Heart right ventricle (tissue), 16 donors: ENCODE results near the gene ZNF385A. TPM values are rescaled to one million over a fixed set of nuclear protein-coding genes. Genes with fewer than 3 reads are reported as not detected.

ENCODE experiments used
- ATAC-seq, 8 donors: fragments of 200-7000 bp; cut with Tn5 transposase; one replicate each; pipeline ENCODE4 v1.9.1; 2020; ENCODE audit warnings: mild to moderate bottlenecking in 8 of 8, moderate library complexity in 8 of 8, moderate number of reproducible peaks in 1 of 8
- DNase-seq, 2 donors: peaks; one replicate each; pipeline ENCODE4 v3.0.0-alpha.2; 2020
- H3K27ac ChIP-seq, 10 donors: fragments of 200-600 bp; sonication (generic) in 2 of 10; one replicate each; pipeline versions ENCODE4 v1.5.0 to v1.8.0; 2020 to 2022; ENCODE audit warnings: mild to moderate bottlenecking in 3 of 10
- H3K27me3 ChIP-seq, 7 donors: fragments of 200-600 bp; one replicate each; pipeline ENCODE4 v1.8.0; 2021 to 2022; ENCODE audit warnings: mild to moderate bottlenecking in 2 of 7
- H3K36me3 ChIP-seq, 9 donors: fragments of 200-600 bp; sonication (generic) in 1 of 9; one replicate each; pipeline versions ENCODE4 v1.5.0 to v1.8.0; 2020 to 2022; ENCODE audit warnings: mild to moderate bottlenecking in 2 of 9
- H3K4me1 ChIP-seq, 9 donors: fragments of 200-600 bp; sonication (generic) in 1 of 9; one replicate each; pipeline versions ENCODE4 v1.5.0 to v1.8.0; 2020 to 2022; ENCODE audit warnings: mild to moderate bottlenecking in 4 of 9
- H3K4me3 ChIP-seq, 10 donors: fragments of 200-600 bp; sonication (generic) in 2 of 10; one replicate each; pipeline versions ENCODE4 v1.5.0 to v1.8.0; 2020 to 2022; ENCODE audit warnings: mild to moderate bottlenecking in 7 of 10, moderate library complexity in 2 of 10
- H3K9me3 ChIP-seq, 11 donors: fragments of 200-600 bp in 10 of 11; sonication (generic) in 2 of 11; one replicate each; pipeline versions ENCODE4 v1.5.0 to v1.8.0; 2013 to 2022; ENCODE audit warnings: mild to moderate bottlenecking in 2 of 11, control low read depth in 1 of 11, moderate library complexity in 1 of 11
- WGBS, 2 donors: extraction: QIAGEN DNeasy Blood & Tissue Kit; methylation state at CpG; one replicate each; pipeline ENCODE4 v1.1.7; 2013; ENCODE audit warnings: inconsistent platforms in 1 of 2; 5-methylcytosine and 5-hydroxymethylcytosine counted together
- intact Hi-C, 10 donors: fragments of 100-400 bp; cut with DNase I; formaldehyde crosslinking; loops; one replicate each; pipeline versions ENCODE4 v1.11.1 to v1.14.2; 2022
- polyA plus RNA-seq, 2 donors: library from polyadenylated mRNA; stranded (reverse); fragments of 200-250 nt; gene quantifications; one replicate each; pipeline ENCODE4 v1.2.3, GENCODE V29; 2013
- total RNA-seq, 10 donors: library from RNA; stranded (reverse); fragmentation: NEBNext Ultra II Directional in 3 of 10; extraction: Animal tissue kit (Norgen Biotek cat#: 25700) in 3 of 10; gene quantifications; one replicate each; pipeline versions ENCODE4 v1.2.1 to v1.2.4, GENCODE V29; 2021 to 2023
- TF ChIP-seq, protein P1 (sequence below), 9 donors: fragments of 200-600 bp; sonication (generic) in 2 of 9; IDR thresholded peaks; one replicate each; pipeline versions ENCODE4 v1.5.0 to v1.8.0; 2021 to 2022; ENCODE audit warnings: antibody characterized with exemption in 9 of 9, mild to moderate bottlenecking in 5 of 9, moderate library complexity in 1 of 9
- donor health status: Arrhythmogenic right ventricular cardiomyopathy.
- donor health status: ischemic (EF 13 %, LVEDD 7.1; RV severe dilation, severe dysfunction).
- donor health status: healthy with polysubstance abuse.
- donor health status: DM: no; HTN: yes; CAD: no.
- donor health status: DM: no; HTN: no; CAD: no.
- donor health status: ischemic (EF 25% LVEDD 6.9; RV normal size, moderate dysfunction).
- donor health status: ischemic (EF 25% LVEDD 5.7; RV mildly dilated, moderate dysfunction).
- donor health status: healthy.
- donor health status: DM: yes; HTN: yes; CAD: no.
- donor health status: Ischemic cardiomyopathy.
- donor health status: ischemic (EF 35%, LVEDD 5.7; RV mildly dilated, moderate dysfunction).
- donor health status: nonischemic (EF 11% LVEDD 7.7; RV severe dilation, severe dysfunction).
- donor health status: DM: yes; HTN: yes; CAD: no.
- donor health status: PGD.
- donor health status: ischemic (EF 29% LVEDD 5.4; RV normal size, mild dysfunction).
- donor health status: nonischemic (EF 23%, LVEDD 6.1; RV moderate dilation, normal function).

ZNF385A gene
- total and polyA plus RNA-seq, 12 donors = 3.8 to 19.1 (median 5.8) TPM

- Histone ChIP-seq H3K4me1 (peaks cover 0 to 61% (median 11%) of the 10 kb centered on the region in 9 donors), H3K27ac (no peak overlapping the region), H3K27me3 (no peaks in the 10 kb centered on the region), H3K4me3 (no peak overlapping the region), H3K36me3 (peaks cover 0 to 15% (median 0%) of the 10 kb centered on the region in 9 donors), H3K9me3 (no peaks in the 10 kb centered on the region)
- intact Hi-C loops = no loop called here
- ATAC-seq = no peak
- WGBS, 2 donors = 72 to 78% methylated on average over 4 of the region's 4 CpGs
- TF ChIP-seq, protein P1, sequence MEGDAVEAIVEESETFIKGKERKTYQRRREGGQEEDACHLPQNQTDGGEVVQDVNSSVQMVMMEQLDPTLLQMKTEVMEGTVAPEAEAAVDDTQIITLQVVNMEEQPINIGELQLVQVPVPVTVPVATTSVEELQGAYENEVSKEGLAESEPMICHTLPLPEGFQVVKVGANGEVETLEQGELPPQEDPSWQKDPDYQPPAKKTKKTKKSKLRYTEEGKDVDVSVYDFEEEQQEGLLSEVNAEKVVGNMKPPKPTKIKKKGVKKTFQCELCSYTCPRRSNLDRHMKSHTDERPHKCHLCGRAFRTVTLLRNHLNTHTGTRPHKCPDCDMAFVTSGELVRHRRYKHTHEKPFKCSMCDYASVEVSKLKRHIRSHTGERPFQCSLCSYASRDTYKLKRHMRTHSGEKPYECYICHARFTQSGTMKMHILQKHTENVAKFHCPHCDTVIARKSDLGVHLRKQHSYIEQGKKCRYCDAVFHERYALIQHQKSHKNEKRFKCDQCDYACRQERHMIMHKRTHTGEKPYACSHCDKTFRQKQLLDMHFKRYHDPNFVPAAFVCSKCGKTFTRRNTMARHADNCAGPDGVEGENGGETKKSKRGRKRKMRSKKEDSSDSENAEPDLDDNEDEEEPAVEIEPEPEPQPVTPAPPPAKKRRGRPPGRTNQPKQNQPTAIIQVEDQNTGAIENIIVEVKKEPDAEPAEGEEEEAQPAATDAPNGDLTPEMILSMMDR (IDR thresholded peaks at IDR 0.05) = no peak
- no peak for DNase-seq
Measured at GRCh38 chr12:54388237-54389133, 4.0 kb upstream of the ZNF385A start.

- ATAC-seq (no peak), DNase-seq (no peak)
- H3K36me3 ChIP-seq = peaks cover 0 to 3% (median 0%) of the 10 kb centered on the region in 9 donors
- TF ChIP-seq, protein P1 (IDR thresholded peaks at IDR 0.05) = no peak
- no peak overlapping the region for H3K4me3 ChIP-seq
- WGBS, 2 donors = 89 to 96% methylated on average over 3 of the region's 3 CpGs
- peaks cover 0 to 56% (median 11%) of the 10 kb centered on the region in 9 donors for H3K4me1 ChIP-seq
- no peak overlapping the region for H3K27ac ChIP-seq
- H3K27me3 ChIP-seq = no peaks in the 10 kb centered on the region
- no peaks in the 10 kb centered on the region for H3K9me3 ChIP-seq
- intact Hi-C loops = no loop called here
Measured at GRCh38 chr12:54387114-54387467, 2.6 kb upstream of the ZNF385A start.

GRCh38 chr12:54386403-54387113, 2.0 kb upstream of the ZNF385A start:
- no peak for DNase-seq
- H3K36me3 ChIP-seq = no peaks in the 10 kb centered on the region
- ATAC-seq = no peak
- peak overlapping the region in 1 of 10 donors; percentile 26 for H3K27ac ChIP-seq
- TF ChIP-seq, protein P1 (IDR thresholded peaks at IDR 0.05) = no peak
- H3K4me1 ChIP-seq = peaks cover 0 to 51% (median 11%) of the 10 kb centered on the region in 9 donors
- intact Hi-C loops = no loop called here
- no peaks in the 10 kb centered on the region for H3K27me3 ChIP-seq
- H3K4me3 ChIP-seq = no peak overlapping the region
- H3K9me3 ChIP-seq = no peaks in the 10 kb centered on the region
- 80 to 94% methylated on average over 3 of the region's 3 CpGs for WGBS, 2 donors

GRCh38 chr12:54385251-54385914, 850 bp upstream of the ZNF385A start:
- no peaks in the 10 kb centered on the region for H3K27me3 ChIP-seq
- no peaks in the 10 kb centered on the region for H3K9me3 ChIP-seq
- no peaks in the 10 kb centered on the region for H3K36me3 ChIP-seq
- 69 to 70% methylated on average over 10 of the region's 10 CpGs for WGBS, 2 donors
- peak overlapping the region in 9 of 10 donors; percentile 13 to 88 (median 58) for H3K27ac ChIP-seq
- H3K4me1 ChIP-seq = peaks cover 0 to 41% (median 5%) of the 10 kb centered on the region in 9 donors
- TF ChIP-seq, protein P1 (IDR thresholded peaks at IDR 0.05) = no peak
- intact Hi-C loops = no loop called here
- peak in 7 of 8 donors; percentile 8 to 44 (median 35) for ATAC-seq
- no peak for DNase-seq
- H3K4me3 ChIP-seq = peak overlapping the region in 6 of 10 donors; percentile 5 to 27 (median 26)
